Measurements from ENCODE around the gene GPS2.

Gene GPS2

DNA sequence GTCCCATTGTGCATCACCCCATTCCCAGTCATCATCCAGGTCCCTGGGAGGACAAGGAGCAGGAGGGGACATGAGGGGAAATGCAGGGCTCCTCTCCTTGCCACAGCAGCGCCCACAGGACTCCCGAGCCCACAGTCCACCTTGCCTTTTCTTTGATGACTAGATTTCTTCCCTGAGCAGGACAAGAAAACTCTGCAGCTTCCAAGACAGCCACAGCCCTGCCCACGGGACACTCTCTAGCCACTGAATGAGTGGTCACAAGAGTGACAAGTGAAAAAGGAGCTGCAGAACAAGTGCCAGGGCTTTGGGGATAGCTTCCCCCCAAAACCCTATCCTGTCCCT is 9.2 kb upstream of the GPS2 start:
- no peak for TF ChIP-seq ZNF585B (tag by site-specific recombination; IDR thresholded peaks at IDR 0.05)
- TF ChIP-seq ZNF140 (tag by site-specific recombination; IDR thresholded peaks at IDR 0.05): no peak
- TF ChIP-seq SP7 (tag by site-specific recombination; IDR thresholded peaks at IDR 0.05): no peak
- no peak for TF ChIP-seq ZNF311 (tag by site-specific recombination; IDR thresholded peaks at IDR 0.05; ENCODE audit: borderline replicate concordance)
- no peak for TF ChIP-seq ZNF558 (tag by site-specific recombination; IDR thresholded peaks at IDR 0.05)
- TF ChIP-seq ZNF548 (tag by site-specific recombination; IDR thresholded peaks at IDR 0.05): no peak
- TF ChIP-seq ZNF280D (tag by site-specific recombination; IDR thresholded peaks at IDR 0.05): no peak
- no peak for TF ChIP-seq ZNF792 (tag by site-specific recombination; IDR thresholded peaks at IDR 0.05)
- TF ChIP-seq ZNF549 (tag by site-specific recombination; IDR thresholded peaks at IDR 0.05): no peak
- TF ChIP-seq ZNF148 (tag by site-specific recombination; IDR thresholded peaks at IDR 0.05; ENCODE audit: borderline replicate concordance): no peak
- no peak for TF ChIP-seq ZNF768 (tag by site-specific recombination; IDR thresholded peaks at IDR 0.05)
- no peak for TF ChIP-seq GLIS1 (tag by site-specific recombination; IDR thresholded peaks at IDR 0.05)
- no peak for TF ChIP-seq ZNF629 (tag by site-specific recombination; IDR thresholded peaks at IDR 0.05)
- TF ChIP-seq ZNF561 (tag by site-specific recombination; IDR thresholded peaks at IDR 0.05; ENCODE audit: borderline replicate concordance): no peak
- no peak for TF ChIP-seq ZNF292 (tag by site-specific recombination; IDR thresholded peaks at IDR 0.05; ENCODE audit: borderline replicate concordance, low read depth)
- H3K4me1 ChIP-seq (ENCODE audit: control insufficient read depth, insufficient read depth, low read length): peaks cover 6% of the 10 kb centered on the region
- H3K27ac ChIP-seq (ENCODE audit: extremely low read depth, low read depth, low read length): no peak overlapping the region
- peaks cover 31 to 74% of the 10 kb centered on the region in 2 experiments for H3K36me3 ChIP-seq (ENCODE audit: control insufficient read depth in 2 of 2, insufficient read depth in 1 of 2, low read length in 2 of 2)
- H3K9me3 ChIP-seq (ENCODE audit: control insufficient read depth, insufficient read depth, low read depth, low read length): no peaks in the 10 kb centered on the region
- no peak overlapping the region for H3K4me3 ChIP-seq (ENCODE audit: low read depth, low read length)
- POLR2A ChIA-PET: interaction anchor here (0.9 to 1.1 kb wide), 2 partner anchors 20 to 159 kb away, joined by 3 read pairs; partner anchors contain the start of gene POLR2A
- CTCF ChIA-PET: interaction anchor here (0.5 to 5.2 kb wide), 9 partner anchors 14 to 236 kb away, joined by 4 to 50 read pairs (median 4); no protein-coding TSS in a partner anchor

- ChIA-PET POLR2A (interaction anchor here (0.9 to 1.1 kb wide), 2 partner anchors 20 to 160 kb away, joined by 3 read pairs; partner anchors contain the start of gene POLR2A), CTCF (interaction anchor here (1.0 to 5.2 kb wide), 10 partner anchors 12 to 237 kb away, joined by 3 to 50 read pairs (median 4); partner anchors contain the start of gene ACAP1)
- H3K9me3 ChIP-seq (ENCODE audit: control insufficient read depth, insufficient read depth, low read depth, low read length): no peaks in the 10 kb centered on the region
- H3K36me3 ChIP-seq (ENCODE audit: control insufficient read depth in 2 of 2, insufficient read depth in 1 of 2, low read length in 2 of 2): peaks cover 31 to 78% of the 10 kb centered on the region in 2 experiments
- peaks cover 6% of the 10 kb centered on the region for H3K4me1 ChIP-seq (ENCODE audit: control insufficient read depth, insufficient read depth, low read length)
- no peak overlapping the region for H3K27ac ChIP-seq (ENCODE audit: extremely low read depth, low read depth, low read length)
- no peak overlapping the region for H3K4me3 ChIP-seq (ENCODE audit: low read depth, low read length)
- TF ChIP-seq ZNF132 (tag by site-specific recombination; IDR thresholded peaks at IDR 0.05; ENCODE audit: borderline replicate concordance) (no peak), REPIN1 (tag by site-specific recombination; IDR thresholded peaks at IDR 0.05; ENCODE audit: low read depth) (no peak), ZNF518A (tag by site-specific recombination; conservative IDR thresholded peaks at IDR 0.05; ENCODE audit: low read depth) (no peak), EGR2 (tag by site-specific recombination; IDR thresholded peaks at IDR 0.05; ENCODE audit: low read depth) (no peak), ZNF169 (tag by site-specific recombination; IDR thresholded peaks at IDR 0.05) (no peak)
- TF ChIP-seq, protein P1, sequence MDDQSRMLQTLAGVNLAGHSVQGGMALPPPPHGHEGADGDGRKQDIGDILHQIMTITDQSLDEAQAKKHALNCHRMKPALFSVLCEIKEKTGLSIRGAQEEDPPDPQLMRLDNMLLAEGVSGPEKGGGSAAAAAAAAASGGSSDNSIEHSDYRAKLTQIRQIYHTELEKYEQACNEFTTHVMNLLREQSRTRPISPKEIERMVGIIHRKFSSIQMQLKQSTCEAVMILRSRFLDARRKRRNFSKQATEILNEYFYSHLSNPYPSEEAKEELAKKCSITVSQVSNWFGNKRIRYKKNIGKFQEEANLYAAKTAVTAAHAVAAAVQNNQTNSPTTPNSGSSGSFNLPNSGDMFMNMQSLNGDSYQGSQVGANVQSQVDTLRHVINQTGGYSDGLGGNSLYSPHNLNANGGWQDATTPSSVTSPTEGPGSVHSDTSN (CRISPR knock-in tag; IDR thresholded peaks at IDR 0.05): no peak
These were observed 8.7 kb upstream of the GPS2 start for GRCh38 chr17:7323731-7324437.

All from HEK293 (cell line).